SKM-1 treated with dmso at 0.1 percent for 144 hours (cell line): Measurements from ENCODE around the gene DSN1.

Source experiments
- DNase-seq: peaks from one replicate; lab custom pipeline; 2025; ENCODE audit not compliant: unreplicated experiment; lab: John Stamatoyannopoulos, UW

DSN1 gene

DNA sequence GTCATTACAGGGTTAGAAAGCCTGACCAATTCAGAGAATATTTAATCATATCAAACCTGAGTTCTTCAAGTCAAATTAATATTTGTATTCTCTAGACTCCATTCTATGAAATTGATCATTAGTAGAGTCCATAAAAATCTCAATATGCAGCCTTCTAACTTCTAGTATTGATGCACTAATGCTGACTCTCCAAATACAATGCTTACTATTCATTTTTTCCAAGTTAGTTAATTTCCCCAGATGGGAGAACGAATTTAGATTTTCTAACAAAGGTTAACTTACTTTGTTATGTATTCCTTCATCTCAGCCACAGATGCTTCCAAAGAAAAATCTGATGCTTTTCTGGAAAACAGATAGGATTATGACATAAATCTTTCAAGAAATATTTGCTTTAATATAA is 15.3 kb downstream of the DSN1 start:
- DNase-seq, result no peak

DNA sequence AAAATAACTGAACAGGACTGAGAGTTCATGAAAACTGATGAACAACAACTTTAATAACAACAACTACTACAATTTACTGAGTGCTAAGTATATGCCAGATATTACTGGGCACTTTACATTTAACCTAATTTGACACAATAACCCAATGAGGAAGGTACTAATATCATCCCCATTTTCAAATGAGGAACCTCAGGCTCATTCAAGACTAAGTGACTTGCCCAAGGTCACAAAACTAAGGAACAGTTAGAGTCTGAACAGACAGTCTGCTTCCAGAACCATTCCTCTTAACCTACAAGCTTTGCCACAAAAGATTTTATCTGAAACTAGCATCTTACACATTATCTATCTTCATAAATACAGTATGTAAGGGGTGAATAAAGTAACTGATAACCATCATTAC is 17.1 kb downstream of the DSN1 start:
- DNase-seq, result no peak

DNA sequence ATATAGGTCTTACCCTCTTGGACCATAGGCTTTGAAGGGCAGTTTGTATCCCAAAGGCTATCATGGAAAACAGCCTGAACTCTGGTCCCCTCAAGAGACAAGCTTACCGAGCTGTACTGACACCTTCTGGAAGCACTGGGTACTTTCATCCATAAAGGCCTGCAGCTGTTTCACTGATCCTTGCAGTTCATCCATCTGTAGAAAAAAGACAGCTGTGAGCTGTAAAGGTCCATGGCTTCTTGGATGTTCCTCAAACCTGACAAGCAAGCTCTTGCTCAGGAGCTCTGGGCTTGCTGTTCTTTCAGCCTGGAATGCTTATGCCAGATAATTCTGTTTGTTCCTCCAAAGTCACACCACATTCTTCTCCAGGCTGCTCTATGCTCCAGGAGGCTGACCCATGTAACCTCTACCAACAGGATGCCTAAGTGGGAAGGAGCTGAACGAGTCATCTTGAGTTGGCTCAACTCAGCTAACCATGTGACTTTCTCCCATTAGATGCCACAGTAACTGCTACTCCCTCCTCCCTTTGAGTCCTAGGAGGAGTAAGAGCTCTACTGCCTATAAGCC is 18.8 kb downstream of the DSN1 start:
- DNase-seq, result peak; percentile 54

DNA sequence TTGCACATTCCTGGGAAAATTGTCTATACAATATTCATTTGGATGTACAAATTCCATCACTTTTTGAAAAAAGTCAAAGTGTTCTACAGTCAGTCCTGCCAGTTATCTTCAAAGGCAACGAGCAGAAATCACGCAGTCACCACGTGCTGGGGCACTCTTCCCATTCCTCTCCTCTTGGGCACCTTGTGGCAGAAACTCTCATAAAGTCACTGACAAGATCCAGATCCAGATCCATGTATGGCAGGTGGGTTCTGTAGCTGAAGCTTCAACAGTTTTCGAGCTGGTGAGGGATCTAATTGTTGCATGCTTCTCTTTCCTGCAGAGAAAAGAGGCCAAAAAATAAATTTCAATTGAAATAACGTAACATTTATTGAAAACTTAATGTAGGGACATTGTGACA is 21.0 kb downstream of the DSN1 start:
- DNase-seq, result no peak

DNA sequence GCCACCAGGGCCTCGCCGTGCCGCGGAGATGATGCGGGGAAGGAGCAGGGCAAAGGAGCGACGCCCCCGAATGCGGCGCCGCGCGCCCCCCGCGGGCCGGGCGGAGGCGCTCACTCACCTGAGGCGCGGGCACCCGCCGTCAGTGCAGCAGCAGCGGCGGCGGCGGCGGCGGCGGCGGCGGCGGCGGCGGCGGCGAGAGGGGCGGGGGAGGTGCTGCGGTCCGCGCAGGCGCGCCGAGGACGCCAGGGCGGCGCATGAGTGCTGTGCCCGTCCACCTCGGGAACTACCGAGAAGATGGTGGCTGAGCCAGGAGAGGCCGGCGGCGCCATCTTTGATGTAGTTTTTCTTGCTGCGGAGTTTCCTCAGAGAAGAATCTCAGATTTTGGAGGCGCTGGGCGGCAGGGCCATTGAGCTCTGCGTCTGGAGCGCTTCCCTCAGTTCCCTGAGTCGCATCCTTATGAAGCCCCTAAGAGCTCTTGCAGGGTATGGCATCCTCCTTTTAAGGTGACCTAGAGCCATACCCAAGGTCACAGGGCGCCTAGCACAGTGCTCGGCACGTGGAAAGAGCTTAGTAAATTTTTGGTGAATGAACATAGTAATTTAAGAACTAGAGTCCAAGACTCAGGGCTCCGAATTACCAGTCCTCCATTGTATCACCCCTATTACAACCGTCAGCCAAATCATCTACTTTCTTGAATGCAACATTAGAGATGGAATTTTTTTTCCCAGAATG is 27.5 kb downstream of the DSN1 start, which contains the start of gene NDRG3:
TSS of gene NDRG3 (minus strand) at position 164 of the 733 bp plus-strand sequence. CDS start 24,355 bp downstream, outside the sequence.
- peak; percentile 91 for DNase-seq

DNA sequence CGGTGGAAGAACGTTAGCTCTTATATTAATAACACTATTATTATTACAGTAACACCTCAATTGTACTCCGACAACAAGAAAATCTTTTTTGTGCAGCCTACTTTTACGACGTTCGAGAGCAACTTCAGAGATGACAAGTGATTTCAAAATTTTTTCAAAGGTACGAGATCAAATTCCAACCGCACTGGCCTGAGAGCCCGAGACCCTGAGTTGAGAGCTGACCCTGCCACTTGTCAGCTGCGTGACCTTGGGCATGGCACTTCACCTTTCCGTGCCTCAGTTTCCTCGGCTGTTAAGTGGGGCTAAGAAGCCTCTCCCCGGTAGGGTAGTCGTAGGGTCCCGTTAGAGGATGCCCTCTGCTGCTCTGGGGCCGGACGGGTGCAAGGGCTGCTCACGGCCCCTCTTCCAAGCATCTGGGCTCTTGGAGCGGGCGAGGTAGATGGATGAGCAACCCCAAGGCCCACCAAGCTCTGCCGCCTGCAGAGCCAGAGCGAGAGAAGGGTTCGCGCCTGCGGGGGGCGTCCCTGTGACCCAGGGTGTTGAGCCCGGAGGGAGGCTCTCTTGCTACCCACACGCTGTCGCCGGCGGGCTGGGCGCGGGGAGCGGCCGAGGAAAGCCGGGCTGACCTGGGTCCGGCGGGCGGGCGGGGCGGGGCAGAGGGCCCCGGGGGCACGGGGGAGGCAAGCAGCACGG is 28.2 kb downstream of the DSN1 start:
- DNase-seq, result no peak

DNA sequence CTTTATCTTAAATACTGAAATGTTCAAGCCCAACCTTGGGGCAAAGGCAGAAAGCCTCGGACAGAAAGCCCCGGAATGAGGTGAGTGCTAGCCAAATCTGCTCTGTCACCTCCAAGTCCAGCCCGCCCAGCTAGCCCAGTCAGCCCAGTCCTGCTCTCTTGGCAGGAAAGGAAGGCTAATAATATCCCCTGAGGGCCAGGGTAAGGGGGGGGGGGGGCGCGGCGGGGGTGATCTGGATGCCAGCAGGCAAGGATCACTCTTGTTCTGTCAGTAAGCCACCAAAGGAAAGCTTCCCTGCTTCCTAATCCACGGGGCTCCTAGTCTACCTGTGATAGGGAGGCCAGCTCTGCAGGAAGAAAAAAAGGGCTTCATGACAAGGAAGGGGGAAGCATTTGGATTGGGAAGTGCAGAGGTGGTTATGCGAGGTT is 28.8 kb downstream of the DSN1 start:
- DNase-seq, result no peak

DNA sequence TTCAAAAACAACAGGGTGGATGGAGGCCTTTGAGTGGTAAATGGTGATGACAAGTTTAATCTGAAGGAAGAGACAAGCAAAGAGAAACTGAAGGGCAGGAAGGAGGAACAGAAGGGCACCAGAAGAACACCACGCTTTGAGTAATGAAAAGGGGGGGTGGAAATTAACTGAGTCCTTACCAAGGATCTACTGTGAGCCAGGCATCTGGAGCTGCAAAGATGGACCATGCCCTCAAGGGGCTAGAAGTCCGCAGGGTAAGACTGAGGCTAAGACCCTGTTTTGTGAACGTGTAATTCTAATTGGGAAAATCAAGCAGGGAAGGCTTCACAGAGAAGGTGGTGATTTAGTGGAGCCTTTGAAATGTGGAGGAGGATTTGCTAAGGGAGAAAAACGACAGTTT is 29.3 kb downstream of the DSN1 start:
- DNase-seq, result no peak

DNA sequence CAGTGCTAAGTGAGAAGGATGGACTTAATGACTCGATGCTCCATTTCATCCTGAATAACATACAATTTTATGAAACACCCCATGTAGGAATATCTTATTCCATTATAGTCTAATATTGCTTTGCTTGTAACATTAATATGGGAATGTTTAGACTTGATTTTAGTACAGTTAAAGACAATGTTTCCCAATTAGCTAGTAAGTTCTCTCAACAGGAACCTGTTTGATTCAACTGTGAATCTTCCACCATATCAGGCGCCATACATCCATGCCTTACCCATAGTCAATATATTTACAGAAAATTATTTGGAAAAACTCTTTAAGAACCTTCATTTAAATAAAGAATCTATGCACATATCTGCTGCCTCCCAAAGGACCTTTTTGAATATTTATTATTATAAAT is 31.0 kb downstream of the DSN1 start:
- DNase-seq, result no peak

DNA sequence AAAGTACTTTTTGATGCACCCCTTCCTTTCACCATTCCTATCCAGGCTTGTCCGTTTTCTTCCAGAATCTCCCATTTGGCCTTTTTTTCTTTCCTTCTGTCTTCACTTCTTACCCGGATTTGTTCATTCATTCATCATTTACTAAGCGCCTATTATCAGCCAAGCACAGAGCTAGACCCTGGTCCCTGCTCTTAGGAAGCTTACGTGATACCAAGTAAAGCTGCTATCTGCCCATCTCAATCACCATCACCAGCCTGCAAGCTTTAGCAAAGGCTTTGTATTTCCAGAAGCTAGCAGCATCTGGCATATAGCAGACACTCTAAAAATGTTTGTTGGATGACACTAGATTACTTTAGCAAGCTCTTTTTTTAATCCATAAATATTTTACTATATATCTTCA is 32.5 kb downstream of the DSN1 start:
- no peak for DNase-seq

DNA sequence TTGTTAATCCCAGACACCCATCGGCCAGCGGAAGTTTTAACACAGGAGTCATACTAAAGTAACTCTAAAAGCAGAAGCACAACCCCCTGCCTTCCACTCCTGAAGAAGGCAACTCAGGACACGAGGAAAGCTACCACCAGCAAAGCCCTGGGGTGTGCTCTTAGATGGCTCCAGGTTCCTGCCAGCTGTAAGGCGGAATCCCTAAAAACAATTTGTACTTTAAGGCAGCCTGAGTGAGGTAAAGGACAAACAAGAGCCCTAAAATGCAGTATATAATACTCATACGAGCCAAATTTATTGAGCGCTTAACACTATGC is 36.4 kb downstream of the DSN1 start:
- no peak for DNase-seq

DNA sequence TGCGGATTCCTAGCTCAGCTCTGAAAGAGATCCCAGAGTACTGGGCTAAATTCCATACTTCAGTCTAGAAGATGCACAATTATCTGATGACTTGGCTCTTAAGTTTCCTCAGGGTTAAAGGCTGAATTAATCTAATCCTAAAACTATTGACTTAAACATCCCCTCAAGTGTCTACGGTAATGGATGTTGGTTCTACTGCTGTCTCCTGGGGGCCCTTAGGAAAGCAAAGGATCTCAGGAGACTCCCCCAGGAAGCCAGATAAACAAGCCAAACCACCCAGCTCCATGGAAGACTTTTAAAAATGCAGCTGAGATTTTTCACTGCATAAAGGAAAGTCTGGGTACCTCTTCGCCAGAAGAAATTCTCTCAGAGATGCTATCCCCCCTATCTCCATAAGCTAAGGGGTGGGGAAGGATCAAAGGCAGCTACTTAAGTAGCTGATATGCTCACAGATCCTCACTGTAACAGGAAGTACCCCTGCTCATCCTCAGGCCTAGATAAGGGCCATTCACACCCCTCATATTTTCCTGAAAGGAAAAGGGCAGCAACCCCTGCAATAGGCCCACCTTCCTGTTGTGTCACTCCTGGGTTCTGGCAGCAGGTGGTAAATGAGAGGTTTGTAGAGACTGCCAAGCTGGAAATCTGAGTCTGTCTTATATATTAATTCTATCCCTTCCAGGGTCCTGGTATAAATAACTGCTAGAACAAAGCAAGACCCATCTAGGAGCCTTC is 36.9 kb downstream of the DSN1 start:
- no peak for DNase-seq

DNA sequence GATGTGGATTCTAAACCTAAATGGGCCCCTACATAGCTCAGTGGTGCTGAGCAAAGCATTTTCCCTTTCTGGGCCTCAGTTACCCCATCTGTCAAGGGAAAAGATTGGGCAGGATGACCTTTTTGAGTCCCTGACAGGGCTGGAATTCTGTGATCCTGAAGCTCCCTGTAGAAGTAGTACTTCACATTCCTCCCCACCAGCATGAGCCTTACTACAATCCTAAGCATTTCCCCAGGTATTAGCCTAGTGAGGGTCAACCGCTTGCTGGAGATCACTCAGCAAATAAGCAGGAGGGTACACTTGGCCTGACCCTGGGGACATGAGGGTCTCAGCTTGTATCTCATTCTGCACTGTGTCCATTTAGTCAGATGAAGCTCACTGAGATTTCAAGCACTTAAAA is 41.1 kb downstream of the DSN1 start:
- DNase-seq, result no peak

DNA sequence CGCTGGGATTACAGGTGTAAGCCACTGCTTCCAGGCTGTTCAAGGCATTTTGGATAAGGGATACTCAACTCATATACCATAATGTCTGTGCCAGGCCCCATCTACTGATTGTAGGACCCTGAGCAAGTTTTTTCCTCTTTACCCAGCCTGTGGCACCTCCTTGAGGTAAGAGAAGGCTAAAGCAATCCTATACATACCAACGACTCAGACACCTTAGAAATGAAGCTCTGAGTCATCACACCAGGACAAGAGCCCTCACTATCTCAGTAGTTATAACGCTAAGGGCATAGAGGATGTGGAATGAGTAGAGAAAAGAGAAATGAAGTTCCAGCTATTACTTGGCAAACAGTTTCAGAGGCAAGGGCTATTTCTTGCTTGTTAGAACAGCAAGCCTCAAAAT is 44.6 kb downstream of the DSN1 start:
- no peak for DNase-seq

DNA sequence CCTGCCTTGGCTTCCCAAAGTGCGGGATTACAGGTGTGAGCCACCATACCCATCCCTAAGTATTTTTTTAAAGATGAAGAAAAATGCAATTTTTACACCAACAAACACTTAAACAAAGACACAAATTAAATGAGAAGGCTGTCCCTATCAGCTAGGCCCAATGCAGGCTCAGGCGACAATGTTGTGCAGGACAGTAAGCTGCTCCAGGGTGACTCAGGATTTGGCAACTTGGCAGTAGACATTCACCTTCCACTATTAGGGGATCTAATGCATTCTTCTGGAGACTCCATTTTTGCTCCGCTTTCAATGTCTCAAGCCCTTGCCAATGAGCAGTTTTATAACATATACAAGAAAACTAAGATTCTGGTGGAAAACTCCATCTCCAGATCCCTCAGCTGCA is 47.4 kb downstream of the DSN1 start:
- DNase-seq, result no peak

DNA sequence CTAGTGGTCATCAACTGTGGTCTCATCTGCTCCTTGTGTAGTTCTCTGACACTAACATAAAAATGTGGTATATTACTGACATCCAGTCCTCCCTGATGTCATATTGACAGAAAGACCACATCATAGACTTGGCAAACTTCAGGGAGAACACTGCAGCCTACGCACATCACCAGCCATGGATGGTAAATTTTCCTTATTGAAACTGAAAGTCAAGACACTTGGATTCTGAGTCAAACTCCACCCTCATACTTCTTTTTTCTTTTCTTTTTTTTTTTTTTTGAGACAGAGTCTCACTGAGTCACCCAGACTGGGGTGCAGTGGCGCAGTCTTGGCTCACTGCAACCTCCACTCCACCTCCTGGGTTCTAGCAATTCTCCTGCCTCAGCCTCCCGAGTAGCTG is 53.1 kb downstream of the DSN1 start:
- no peak for DNase-seq

DNA sequence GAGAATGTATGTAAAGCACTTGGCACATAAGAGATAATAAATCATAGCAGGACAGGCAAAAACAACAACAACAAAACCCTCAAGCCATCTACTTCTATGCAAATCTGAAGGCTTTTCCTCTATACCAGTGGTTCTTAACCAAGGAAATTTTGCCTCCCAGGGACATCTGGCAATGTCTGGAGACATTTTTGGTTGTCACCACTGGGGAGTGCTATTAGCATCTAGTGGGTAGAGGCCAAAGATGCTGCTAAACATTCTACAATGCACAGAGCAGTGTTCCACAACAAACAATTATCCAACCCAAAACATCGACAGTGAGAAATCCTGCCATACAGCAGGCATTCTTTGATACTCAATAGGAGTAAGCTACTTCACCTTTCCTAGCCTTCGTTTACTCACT is 55.9 kb downstream of the DSN1 start:
- DNase-seq, result no peak

DNA sequence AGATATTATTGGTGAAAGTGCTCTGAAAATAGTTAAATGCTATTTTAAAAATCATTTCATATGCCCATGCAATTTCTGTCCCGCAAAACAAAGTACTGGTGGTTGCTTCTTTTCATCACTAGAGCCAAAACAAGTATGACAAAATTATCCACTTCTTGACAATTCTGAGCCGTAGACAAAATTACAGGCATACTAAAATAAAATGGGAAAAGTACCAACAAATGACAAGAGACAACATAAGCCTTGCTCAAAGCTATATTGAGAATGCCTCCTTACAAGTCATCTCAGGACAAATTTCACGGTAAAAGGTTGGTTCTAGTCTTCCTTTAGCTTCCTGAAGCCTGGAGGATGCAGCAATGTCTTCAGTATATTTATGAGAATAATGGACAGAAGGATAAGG is 56.5 kb downstream of the DSN1 start:
- no peak for DNase-seq

DNA sequence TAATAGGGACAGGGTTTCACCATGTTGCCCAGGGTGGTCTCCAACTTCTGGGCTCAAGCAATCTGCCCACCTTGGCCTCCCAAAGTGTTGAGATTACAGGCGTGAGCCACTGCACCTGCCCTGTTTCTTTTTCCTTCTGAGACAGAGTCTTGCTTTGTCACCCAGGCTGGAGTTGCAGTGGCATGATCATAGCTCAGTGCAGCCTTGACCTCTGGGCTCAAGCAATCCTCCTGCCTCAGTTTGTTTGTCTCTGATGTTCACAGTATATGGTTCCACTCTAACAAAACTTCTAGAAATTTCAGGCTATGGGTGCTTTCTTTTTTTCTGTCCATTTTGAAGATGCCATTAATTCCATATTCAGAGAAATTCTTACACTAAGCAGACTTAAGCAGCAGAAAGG is 60.8 kb downstream of the DSN1 start:
- no peak for DNase-seq

DNA sequence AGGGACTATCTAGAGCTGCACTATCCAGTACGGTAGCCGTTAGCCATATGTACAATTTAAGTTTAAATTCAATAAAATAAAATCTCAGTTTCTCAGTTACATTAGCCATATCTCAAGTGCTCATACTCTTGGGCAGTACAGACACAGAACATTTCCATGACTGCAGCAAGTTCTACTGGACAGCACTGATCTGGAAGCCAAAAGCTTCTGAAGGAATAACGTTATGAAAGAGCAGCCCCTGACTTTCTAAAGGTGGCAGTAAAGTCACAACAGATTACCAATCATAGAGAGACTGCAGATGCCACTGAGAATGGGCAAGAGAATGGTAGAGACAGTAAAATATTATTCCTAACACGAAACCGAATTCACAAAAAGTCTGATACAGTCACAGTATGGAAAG is 64.4 kb downstream of the DSN1 start:
- DNase-seq, result no peak

DNA sequence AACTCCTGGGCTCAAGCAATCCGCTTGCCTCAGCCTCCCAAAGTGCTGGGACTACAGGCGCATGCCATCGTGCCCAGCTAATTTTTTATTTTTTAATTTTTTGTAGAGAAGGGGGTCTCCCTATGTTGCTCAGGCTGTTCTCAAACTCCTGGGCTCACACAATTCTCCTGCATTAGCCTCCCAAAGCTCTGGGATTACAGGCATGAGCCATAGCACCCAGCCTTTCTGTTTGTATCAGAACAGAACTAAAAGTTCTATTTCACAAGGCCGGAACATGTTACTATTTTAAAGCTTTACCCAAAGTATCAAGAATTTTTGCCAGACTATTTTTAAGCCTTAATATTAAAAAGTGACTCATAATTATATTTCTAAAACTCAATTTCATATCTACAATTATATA is 70.0 kb downstream of the DSN1 start:
- no peak for DNase-seq
